Bronchial epithelial cell (primary cell): ENCODE results near the gene FHIP2A. TPM values are rescaled to one million over a fixed set of nuclear protein-coding genes. Genes with fewer than 3 reads are reported as not detected.

ENCODE experiments used
- DNase-seq: peaks from one replicate; pipeline ENCODE4 v3.0.0-alpha.2; 2010; ENCODE audit warnings: low read depth
- FAIRE-seq: peaks from 2 replicates; lab custom pipeline; 2011; peaks lifted over from hg19 to GRCh38; lab: Jason Lieb, UNC
- H3K27me3 ChIP-seq: 2 replicates; pipeline ENCODE4 v1.5.1; 2011; ENCODE audit warnings: low read length; ENCODE audit not compliant: control insufficient read depth, insufficient read depth
- H3K36me3 ChIP-seq: 2 replicates; pipeline ENCODE4 v1.5.1; 2011; ENCODE audit warnings: low read length; ENCODE audit not compliant: control insufficient read depth, insufficient read depth
- H3K4me3 ChIP-seq: 2 replicates; pipeline ENCODE4 v1.5.1; 2011; ENCODE audit warnings: mild to moderate bottlenecking, low read depth, low read length, control low read depth
- total RNA-seq: library from RNA; depleted of rRNA; stranded (reverse); fragments of >200 nt; gene quantifications from 2 replicates; pipeline ENCODE4 v1.2.1, GENCODE V29; 2014
- TF ChIP-seq, protein P1 (sequence below): IDR thresholded peaks from 2 replicates; pipeline ENCODE4 v1.5.1; 2011; ENCODE audit warnings: mild to moderate bottlenecking, moderate library complexity, low read length, control low read depth, inconsistent platforms; ENCODE audit not compliant: insufficient read depth, severe bottlenecking

The FHIP2A gene
- total RNA-seq, 1 donor from 2014 or later, result 6.8 TPM

GRCh38 chr10:114867365-114867764, 45.8 kb downstream of the FHIP2A start:
- FAIRE-seq, result no peak
- DNase-seq, result no peak
- Histone ChIP-seq H3K36me3 (peaks cover 2% of the 10 kb centered on the region), H3K4me3 (no peak overlapping the region), H3K27me3 (no peaks in the 10 kb centered on the region)
- TF ChIP-seq, protein P1, sequence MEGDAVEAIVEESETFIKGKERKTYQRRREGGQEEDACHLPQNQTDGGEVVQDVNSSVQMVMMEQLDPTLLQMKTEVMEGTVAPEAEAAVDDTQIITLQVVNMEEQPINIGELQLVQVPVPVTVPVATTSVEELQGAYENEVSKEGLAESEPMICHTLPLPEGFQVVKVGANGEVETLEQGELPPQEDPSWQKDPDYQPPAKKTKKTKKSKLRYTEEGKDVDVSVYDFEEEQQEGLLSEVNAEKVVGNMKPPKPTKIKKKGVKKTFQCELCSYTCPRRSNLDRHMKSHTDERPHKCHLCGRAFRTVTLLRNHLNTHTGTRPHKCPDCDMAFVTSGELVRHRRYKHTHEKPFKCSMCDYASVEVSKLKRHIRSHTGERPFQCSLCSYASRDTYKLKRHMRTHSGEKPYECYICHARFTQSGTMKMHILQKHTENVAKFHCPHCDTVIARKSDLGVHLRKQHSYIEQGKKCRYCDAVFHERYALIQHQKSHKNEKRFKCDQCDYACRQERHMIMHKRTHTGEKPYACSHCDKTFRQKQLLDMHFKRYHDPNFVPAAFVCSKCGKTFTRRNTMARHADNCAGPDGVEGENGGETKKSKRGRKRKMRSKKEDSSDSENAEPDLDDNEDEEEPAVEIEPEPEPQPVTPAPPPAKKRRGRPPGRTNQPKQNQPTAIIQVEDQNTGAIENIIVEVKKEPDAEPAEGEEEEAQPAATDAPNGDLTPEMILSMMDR, result no peak

DNA sequence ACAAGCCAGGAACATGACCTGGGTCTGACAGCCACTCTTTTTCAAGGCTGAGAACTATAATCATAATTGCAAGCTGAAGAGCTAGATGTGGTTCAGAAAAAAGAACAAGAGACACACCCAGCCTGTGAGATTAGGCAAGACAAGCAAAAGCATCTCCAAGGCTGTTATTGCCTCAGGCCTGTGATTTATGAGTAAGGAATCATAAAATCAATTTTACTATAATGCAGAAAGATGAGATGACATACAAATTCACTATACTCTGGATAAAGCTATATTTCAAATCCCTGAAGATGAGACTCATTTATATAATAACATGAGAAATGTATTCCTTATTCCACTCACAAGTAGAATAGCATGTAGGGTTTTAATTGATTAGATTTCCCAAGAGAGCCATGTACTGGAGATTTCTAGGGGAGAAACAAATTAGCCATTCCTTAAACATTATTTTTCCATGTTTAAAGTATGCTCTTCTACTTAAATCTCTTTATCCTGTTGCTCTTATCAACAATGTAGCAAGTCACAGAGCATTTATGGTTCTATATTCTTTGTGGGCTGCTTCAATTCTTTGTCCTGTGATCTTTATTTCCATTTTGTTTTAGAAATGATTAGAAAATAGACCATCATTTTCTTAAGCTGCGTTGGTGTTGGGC, 47.4 kb downstream of the FHIP2A start:
- H3K27me3 ChIP-seq, result no peaks in the 10 kb centered on the region
- TF ChIP-seq, protein P1, result no peak
- FAIRE-seq (no peak), DNase-seq (peak; percentile 59)
- H3K36me3 ChIP-seq, result peaks cover 2% of the 10 kb centered on the region
- no peak overlapping the region for H3K4me3 ChIP-seq

DNA sequence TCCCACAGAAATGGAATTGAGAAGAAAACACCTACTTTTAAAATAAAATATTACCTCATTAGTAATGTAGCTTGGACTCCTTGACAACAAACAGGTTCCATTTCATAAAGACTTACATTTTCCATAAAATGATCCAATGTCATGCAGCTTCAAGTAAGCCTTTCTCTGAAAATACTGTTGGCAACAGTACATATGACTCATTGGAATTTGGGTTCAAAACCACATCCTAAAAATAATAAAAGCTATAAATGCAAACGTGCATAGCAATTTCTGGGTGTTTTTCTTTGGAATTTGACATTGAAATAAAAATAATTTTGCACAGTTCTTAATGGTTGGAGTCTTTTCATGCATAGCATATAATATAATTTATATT, 47.9 kb downstream of the FHIP2A start:
- TF ChIP-seq, protein P1, result no peak
- peak; percentile 64 for DNase-seq
- H3K4me3 ChIP-seq, result no peak overlapping the region

GRCh38 chr10:114870486-114870885, 48.9 kb downstream of the FHIP2A start:
- FAIRE-seq, result no peak
- H3K4me3 ChIP-seq, result no peak overlapping the region
- H3K27me3 ChIP-seq, result no peaks in the 10 kb centered on the region

More for the DNA sequence above, 47.9 kb downstream of the FHIP2A start:
- H3K36me3 ChIP-seq, result no peaks in the 10 kb centered on the region
- no peaks in the 10 kb centered on the region for H3K27me3 ChIP-seq
- FAIRE-seq, result no peak

DNA sequence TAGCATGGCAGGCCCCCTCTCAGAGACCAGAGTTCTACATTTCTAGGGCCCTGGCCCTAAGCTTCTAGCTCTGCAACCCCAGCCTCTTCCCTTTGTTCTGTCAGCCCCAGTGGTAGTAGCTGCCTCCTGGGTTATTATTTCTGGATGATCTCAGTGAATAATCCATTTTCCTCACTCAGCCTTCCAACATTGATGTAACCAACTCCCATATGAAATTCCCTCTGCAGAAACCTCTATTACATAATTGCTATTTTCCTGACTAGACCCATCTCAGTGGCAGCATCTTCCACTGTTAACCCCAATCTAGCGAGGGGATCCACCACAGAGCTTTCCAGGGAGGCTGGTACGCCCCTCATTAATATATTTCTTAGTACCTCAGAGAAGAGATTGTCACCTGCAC, 49.8 kb downstream of the FHIP2A start:
- H3K4me3 ChIP-seq, result no peak overlapping the region
- FAIRE-seq, result no peak
- no peaks in the 10 kb centered on the region for H3K36me3 ChIP-seq
- TF ChIP-seq, protein P1, result no peak
- H3K27me3 ChIP-seq, result no peaks in the 10 kb centered on the region
- no peak for DNase-seq

More at GRCh38 chr10:114870486-114870885, 48.9 kb downstream of the FHIP2A start:
- H3K36me3 ChIP-seq, result no peaks in the 10 kb centered on the region
- TF ChIP-seq, protein P1, result no peak
- no peak for DNase-seq

Other genes starting within 250 kb of the FHIP2A start
- gene ABLIM1, start 163.5 kb upstream of the FHIP2A start, total RNA-seq, result 152 and 264 TPM in 2 replicates
- 26.6 and 31.0 TPM in 2 replicates for gene TRUB1, start 116.4 kb downstream of the FHIP2A start, total RNA-seq